T-helper 2 cell treated with Interferon-gamma antibody and Interleukin-4, amounts not matched to agents 100 ng/mL and 5 ng/mL, for 36 hours (primary cell): ENCODE results near the gene CACNG8. TPM values are rescaled to one million over a fixed set of nuclear protein-coding genes. Genes with fewer than 3 reads are reported as not detected.
"Not testable (repeated sequence)": the region's sequence is repeated elsewhere in the genome, so short reads cannot be mapped to it uniquely, and the experiment has no call there.

Experiments used
- intact Hi-C: fragments of 100-400 bp; cut with micrococcal nuclease; formaldehyde crosslinking; loops from one replicate; pipeline ENCODE4 v1.15.1; 2023
- total RNA-seq: library from RNA; stranded (reverse); gene quantifications from 2 replicates; pipeline ENCODE4 v1.2.3, GENCODE V29; 2022

Gene CACNG8
- total RNA-seq = not detected in 2 replicates

- intact Hi-C loops = no loop called here
These were observed at the start of gene CACNG8 for GRCh38 chr19:53962887-53963431. TSS of gene CACNG8 (plus strand) at chr19:53962937.

GRCh38 chr19:53915000-53915399 lies 47.7 kb upstream of the CACNG8 start:
- intact Hi-C loops = no loop called here

GRCh38 chr19:53916004-53916403 lies 46.7 kb upstream of the CACNG8 start:
- intact Hi-C loops = no loop called here

GRCh38 chr19:53917356-53917755 lies 45.4 kb upstream of the CACNG8 start:
- intact Hi-C loops = no loop called here

GRCh38 chr19:53927739-53928138 lies 35.0 kb upstream of the CACNG8 start:
- intact Hi-C loops = no loop called here

GRCh38 chr19:53936029-53936428 lies 26.7 kb upstream of the CACNG8 start:
- intact Hi-C loops = no loop called here

- intact Hi-C loops = no loop called here
These were observed 20.5 kb upstream of the CACNG8 start for GRCh38 chr19:53942001-53942786.

- intact Hi-C loops = no loop called here
These were observed 18.3 kb upstream of the CACNG8 start for GRCh38 chr19:53944416-53944815.

GRCh38 chr19:53944933-53945332 lies 17.8 kb upstream of the CACNG8 start:
- intact Hi-C loops = no loop called here

- intact Hi-C loops = no loop called here
These were observed 17.3 kb upstream of the CACNG8 start for GRCh38 chr19:53945441-53945840.

- intact Hi-C loops = no loop called here
These were observed 16.7 kb upstream of the CACNG8 start for GRCh38 chr19:53945998-53946397.

GRCh38 chr19:53947624-53948023 lies 15.1 kb upstream of the CACNG8 start:
- intact Hi-C loops = no loop called here

GRCh38 chr19:53948611-53949010 lies 14.1 kb upstream of the CACNG8 start:
- intact Hi-C loops = not testable (repeated sequence)

GRCh38 chr19:53951436-53951835 lies 11.3 kb upstream of the CACNG8 start:
- intact Hi-C loops = no loop called here

GRCh38 chr19:53951947-53952346 lies 10.8 kb upstream of the CACNG8 start:
- intact Hi-C loops = no loop called here

GRCh38 chr19:53953383-53953782 lies 9.4 kb upstream of the CACNG8 start:
- intact Hi-C loops = no loop called here

GRCh38 chr19:53957448-53958167 lies 5.1 kb upstream of the CACNG8 start:
- intact Hi-C loops = no loop called here

GRCh38 chr19:53958168-53958571 lies 4.6 kb upstream of the CACNG8 start:
- intact Hi-C loops = no loop called here

- intact Hi-C loops = no loop called here
These were observed 3.6 kb upstream of the CACNG8 start for GRCh38 chr19:53958823-53959757.

GRCh38 chr19:53960187-53960586 lies 2.5 kb upstream of the CACNG8 start:
- intact Hi-C loops = no loop called here

- intact Hi-C loops = no loop called here
These were observed 1.9 kb upstream of the CACNG8 start for GRCh38 chr19:53960886-53961285.
